Keratinocyte (primary cell): ENCODE data around the gene ATAD2B.

ENCODE experiments used
- EZH2 ChIP-seq: IDR thresholded peaks from one replicate; pipeline ENCODE4 v1.6.1; 2012; ENCODE audit warnings: inconsistent platforms, mild to moderate bottlenecking, low read length, moderate library complexity
- TF ChIP-seq, protein P1 (sequence below), 3 experiments: IDR thresholded peaks in 1 of 3; conservative IDR thresholded peaks in 1 of 3; optimal IDR thresholded peaks in 1 of 3; 2 replicates in 2 of 3; 3 replicates in 1 of 3; pipeline versions ENCODE3 to v1.5.1; 2011; ENCODE audit warnings: low read length in 3 of 3, mild to moderate bottlenecking in 3 of 3, moderate library complexity in 2 of 3, control low read depth in 1 of 3, inconsistent platforms in 1 of 3; ENCODE audit not compliant: insufficient read depth in 2 of 3; ENCODE audit errors: extremely low read depth in 1 of 3

DNA sequence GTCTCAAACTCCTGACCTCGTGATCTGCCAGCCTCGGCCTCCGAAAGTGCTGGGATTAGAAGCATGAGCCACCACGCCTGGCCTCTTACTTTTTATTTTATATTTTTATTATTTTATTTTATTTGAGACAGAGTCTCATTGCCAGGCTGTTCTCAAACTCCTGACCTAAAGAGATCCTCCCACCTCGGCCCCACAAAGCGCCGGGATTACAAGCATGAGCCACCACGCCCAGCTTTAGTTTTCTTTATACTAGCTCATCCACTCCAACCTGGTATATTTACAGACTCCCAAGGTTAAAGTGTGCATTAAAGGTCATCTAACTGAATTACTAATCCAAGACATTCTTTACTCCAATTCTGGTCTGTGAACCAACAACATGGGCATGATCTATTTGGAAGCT lies 26.8 kb downstream of the ATAD2B start:
- TF ChIP-seq, protein P1, sequence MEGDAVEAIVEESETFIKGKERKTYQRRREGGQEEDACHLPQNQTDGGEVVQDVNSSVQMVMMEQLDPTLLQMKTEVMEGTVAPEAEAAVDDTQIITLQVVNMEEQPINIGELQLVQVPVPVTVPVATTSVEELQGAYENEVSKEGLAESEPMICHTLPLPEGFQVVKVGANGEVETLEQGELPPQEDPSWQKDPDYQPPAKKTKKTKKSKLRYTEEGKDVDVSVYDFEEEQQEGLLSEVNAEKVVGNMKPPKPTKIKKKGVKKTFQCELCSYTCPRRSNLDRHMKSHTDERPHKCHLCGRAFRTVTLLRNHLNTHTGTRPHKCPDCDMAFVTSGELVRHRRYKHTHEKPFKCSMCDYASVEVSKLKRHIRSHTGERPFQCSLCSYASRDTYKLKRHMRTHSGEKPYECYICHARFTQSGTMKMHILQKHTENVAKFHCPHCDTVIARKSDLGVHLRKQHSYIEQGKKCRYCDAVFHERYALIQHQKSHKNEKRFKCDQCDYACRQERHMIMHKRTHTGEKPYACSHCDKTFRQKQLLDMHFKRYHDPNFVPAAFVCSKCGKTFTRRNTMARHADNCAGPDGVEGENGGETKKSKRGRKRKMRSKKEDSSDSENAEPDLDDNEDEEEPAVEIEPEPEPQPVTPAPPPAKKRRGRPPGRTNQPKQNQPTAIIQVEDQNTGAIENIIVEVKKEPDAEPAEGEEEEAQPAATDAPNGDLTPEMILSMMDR (optimal IDR thresholded peaks at IDR 0.05 in 1 of 3, IDR thresholded peaks at IDR 0.05 in 1 of 3, conservative IDR thresholded peaks at IDR 0.05 in 1 of 3; ENCODE audit: extremely low read depth in 1 of 3, insufficient read depth in 2 of 3, low read length in 3 of 3) = no peak
- TF ChIP-seq EZH2 = no peak
